GM13976 (cell line): ENCODE data around the gene BCL10.

Experiments used
- DNase-seq: peaks from one replicate; pipeline ENCODE4 v3.0.0; 2012; ENCODE audit warnings: low spot score
- in situ Hi-C: fragments of 300-500 bp; cut with MboI; formaldehyde crosslinking; loops from one replicate; pipeline ENCODE4 v1.12.0; 2022; ENCODE audit warnings: low sequenced_read_pairs, mixed read lengths, inconsistent platforms; ENCODE audit not compliant: unreplicated experiment
- TF ChIP-seq, protein P1 (sequence below): IDR thresholded peaks from 2 replicates; pipeline ENCODE4 v1.5.1; 2012; ENCODE audit warnings: borderline replicate concordance, mild to moderate bottlenecking; ENCODE audit not compliant: insufficient read depth; ENCODE audit errors: extremely low read depth, missing control alignments, control extremely low read depth

Gene BCL10

DNA sequence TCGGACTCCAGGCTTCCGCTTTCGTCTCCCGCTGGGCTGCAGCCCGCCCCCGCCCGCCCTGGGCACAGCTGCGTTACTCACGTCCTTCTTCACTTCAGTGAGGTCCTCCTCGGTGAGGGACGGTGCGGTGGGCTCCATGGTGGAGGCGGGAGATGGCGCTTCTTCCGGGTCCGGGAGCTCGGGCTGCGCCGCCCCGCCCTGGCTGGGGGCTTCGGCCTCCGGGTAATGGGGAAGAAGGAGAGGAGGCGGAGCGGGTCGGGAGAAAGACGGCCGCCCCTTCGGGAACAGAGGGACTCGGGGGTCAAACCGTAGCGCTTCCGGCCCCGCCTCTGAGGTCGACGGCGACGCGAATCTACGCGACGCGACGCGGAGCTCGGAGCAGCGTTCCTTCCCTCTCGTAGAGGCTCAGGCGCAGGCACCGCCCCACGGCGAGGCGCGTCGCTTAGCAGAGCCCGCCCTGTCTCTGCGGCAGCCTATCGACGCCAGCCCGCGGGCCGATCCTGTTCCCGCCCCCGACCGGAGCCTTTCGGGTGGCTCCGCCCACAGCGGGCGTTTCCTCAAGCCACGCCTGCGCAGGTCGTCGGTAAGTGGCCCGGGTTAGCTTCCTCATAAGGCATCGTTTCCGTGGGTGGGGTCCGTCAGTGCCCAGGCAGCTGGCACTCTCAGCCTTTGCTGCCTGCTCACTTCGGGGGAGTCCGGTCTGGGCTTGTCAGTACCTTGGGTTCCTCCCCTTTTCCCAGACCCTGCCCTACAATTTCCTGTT lies at the start of gene BCL10:
Gene BCL10 (minus strand): TSS at position 418 of the 763 bp plus-strand sequence. CDS start 280 bp downstream, at position 138.
- peak; percentile 98 for DNase-seq
- TF ChIP-seq, protein P1, sequence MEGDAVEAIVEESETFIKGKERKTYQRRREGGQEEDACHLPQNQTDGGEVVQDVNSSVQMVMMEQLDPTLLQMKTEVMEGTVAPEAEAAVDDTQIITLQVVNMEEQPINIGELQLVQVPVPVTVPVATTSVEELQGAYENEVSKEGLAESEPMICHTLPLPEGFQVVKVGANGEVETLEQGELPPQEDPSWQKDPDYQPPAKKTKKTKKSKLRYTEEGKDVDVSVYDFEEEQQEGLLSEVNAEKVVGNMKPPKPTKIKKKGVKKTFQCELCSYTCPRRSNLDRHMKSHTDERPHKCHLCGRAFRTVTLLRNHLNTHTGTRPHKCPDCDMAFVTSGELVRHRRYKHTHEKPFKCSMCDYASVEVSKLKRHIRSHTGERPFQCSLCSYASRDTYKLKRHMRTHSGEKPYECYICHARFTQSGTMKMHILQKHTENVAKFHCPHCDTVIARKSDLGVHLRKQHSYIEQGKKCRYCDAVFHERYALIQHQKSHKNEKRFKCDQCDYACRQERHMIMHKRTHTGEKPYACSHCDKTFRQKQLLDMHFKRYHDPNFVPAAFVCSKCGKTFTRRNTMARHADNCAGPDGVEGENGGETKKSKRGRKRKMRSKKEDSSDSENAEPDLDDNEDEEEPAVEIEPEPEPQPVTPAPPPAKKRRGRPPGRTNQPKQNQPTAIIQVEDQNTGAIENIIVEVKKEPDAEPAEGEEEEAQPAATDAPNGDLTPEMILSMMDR, result no peak
- in situ Hi-C loops, result no loop called here

DNA sequence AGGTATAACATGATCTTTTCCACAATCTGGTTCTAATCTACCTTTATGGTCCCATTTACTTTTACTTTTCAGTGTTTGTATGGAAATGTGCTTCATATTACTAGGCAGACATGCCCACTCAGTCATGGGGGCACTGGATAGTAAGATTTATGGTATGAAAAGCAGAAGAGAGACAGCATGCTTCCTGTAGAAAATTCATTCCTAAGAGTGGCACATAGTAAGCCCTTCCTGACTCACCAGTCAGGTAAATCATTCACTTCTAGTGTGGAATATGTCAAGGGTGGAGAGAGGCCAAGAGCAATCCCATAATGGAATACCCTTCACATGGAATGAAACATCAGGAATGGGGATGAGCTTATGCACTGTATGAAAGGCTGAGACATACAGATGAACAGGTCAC lies 49.5 kb upstream of the BCL10 start:
- in situ Hi-C loops, result no loop called here
- DNase-seq, result no peak
- TF ChIP-seq, protein P1, result no peak

DNA sequence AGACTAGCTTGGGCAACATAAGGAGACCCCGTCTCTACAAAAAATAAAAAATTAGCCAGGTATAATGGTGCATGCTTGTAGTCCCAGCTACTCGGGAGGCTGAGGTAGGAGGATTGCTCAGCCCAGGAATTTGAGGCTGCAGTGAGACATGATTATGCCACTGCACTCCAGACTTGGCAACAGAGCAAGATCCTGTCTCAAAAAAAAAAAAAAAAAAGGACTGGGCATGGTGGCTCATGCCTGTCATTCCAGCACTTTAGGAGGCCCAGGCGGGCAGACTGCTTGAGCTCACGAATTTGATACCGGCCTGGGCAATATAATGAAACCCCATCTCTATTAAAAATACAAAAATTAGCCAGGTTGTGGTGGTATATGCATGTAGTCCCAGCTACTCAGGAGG lies 47.3 kb upstream of the BCL10 start:
- TF ChIP-seq, protein P1, result no peak
- in situ Hi-C loops, result loop anchor here (25.0 kb wide), 3 partner anchors 389 to 689 kb away; partner anchors contain the start of gene ZNHIT6
- DNase-seq, result no peak

DNA sequence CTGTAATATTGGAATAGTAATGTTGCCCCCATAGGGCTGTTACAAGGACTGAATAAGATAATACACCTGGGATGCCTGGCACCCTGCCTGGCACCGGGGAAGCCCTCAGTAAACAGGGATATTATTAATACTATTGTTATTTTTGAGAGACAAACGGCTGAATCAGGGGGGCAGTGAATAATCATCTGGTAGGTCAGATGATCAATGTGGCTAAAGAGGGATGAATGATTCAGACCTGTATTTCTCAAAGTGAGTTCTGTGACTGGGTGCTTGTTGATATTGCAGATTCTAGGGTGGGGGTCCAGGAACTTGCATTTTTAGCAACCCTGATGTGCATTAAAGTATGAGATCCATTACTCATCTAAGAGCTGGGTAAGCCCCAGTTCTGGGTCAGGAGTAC lies 46.2 kb upstream of the BCL10 start:
- TF ChIP-seq, protein P1, result no peak
- in situ Hi-C loops, result loop anchor here (25.0 kb wide), 3 partner anchors 390 to 690 kb away; partner anchors contain the start of gene ZNHIT6
- DNase-seq, result no peak

- TF ChIP-seq, protein P1, result no peak
- in situ Hi-C loops, result loop anchor here (25.0 kb wide), 3 partner anchors 391 to 691 kb away; partner anchors contain the start of gene ZNHIT6
- DNase-seq, result no peak
Observed at GRCh38 chr1:85321237-85321964, 45.0 kb upstream of the BCL10 start.

- no peak for DNase-seq
- TF ChIP-seq, protein P1, result no peak
- in situ Hi-C loops, result loop anchor here (25.0 kb wide), 3 partner anchors 392 to 692 kb away; partner anchors contain the start of gene ZNHIT6
Observed at GRCh38 chr1:85320371-85321131, 44.1 kb upstream of the BCL10 start.
